Activated T-cell treated with anti-CD3 and anti-CD28 coated beads for 48 hours (primary cell): Measurements from ENCODE around the gene TNNI3.
"Not testable (repeated sequence)": the region's sequence is repeated elsewhere in the genome, so short reads cannot be mapped to it uniquely, and the experiment has no call there.

Source experiments
- DNase-seq: peaks from one replicate; pipeline ENCODE4 v3.0.0-alpha.2; 2020; ENCODE audit warnings: low read depth

TNNI3 gene

GRCh38 chr19:55157064-55157908, at the start of gene TNNI3:
TSS of gene TNNI3 (minus strand) at chr19:55157732. CDS start at chr19:55157589, 143 bp downstream.
- no peak for DNase-seq

GRCh38 chr19:55206664-55207500, 49.4 kb upstream of the TNNI3 start:
- DNase-seq: peak; percentile 56

GRCh38 chr19:55202199-55202598, 44.7 kb upstream of the TNNI3 start:
- DNase-seq: not testable (repeated sequence)

GRCh38 chr19:55199620-55200204, 42.2 kb upstream of the TNNI3 start:
- no peak for DNase-seq

- DNase-seq: no peak
These were observed 41.1 kb upstream of the TNNI3 start for GRCh38 chr19:55198651-55199050.

- DNase-seq: no peak
These were observed 40.0 kb upstream of the TNNI3 start for GRCh38 chr19:55197528-55197927.

- DNase-seq: no peak
These were observed 39.3 kb upstream of the TNNI3 start for GRCh38 chr19:55196803-55197202.

- DNase-seq: no peak
These were observed 35.9 kb upstream of the TNNI3 start for GRCh38 chr19:55193481-55193880.

GRCh38 chr19:55189403-55189835, 31.9 kb upstream of the TNNI3 start:
- no peak for DNase-seq

- no peak for DNase-seq
These were observed 31.1 kb upstream of the TNNI3 start for GRCh38 chr19:55188625-55189024.

- no peak for DNase-seq
These were observed 28.5 kb upstream of the TNNI3 start for GRCh38 chr19:55186080-55186479.

GRCh38 chr19:55181740-55182139, 24.2 kb upstream of the TNNI3 start:
- no peak for DNase-seq

GRCh38 chr19:55179606-55180484, 22.3 kb upstream of the TNNI3 start, which contains the start of gene SYT5:
TSS of gene SYT5 (minus strand) at chr19:55180289. CDS start at chr19:55179041, 1,248 bp downstream.
- peak; percentile 58 for DNase-seq

GRCh38 chr19:55178781-55179599, 21.5 kb upstream of the TNNI3 start:
- peak; percentile 85 for DNase-seq

- DNase-seq: no peak
These were observed 18.5 kb upstream of the TNNI3 start for GRCh38 chr19:55176076-55176475.

GRCh38 chr19:55175117-55175867, 17.8 kb upstream of the TNNI3 start:
- DNase-seq: no peak

GRCh38 chr19:55174425-55175116, 17.0 kb upstream of the TNNI3 start:
- no peak for DNase-seq

- peak; percentile 54 for DNase-seq
These were observed 16.3 kb upstream of the TNNI3 start for GRCh38 chr19:55173714-55174409.
